ENCODE measurements around the gene LTBP3.

Gene LTBP3

GRCh38 chr11:65506772-65507505, 51.2 kb downstream of the LTBP3 start:
- DNase-seq (ENCODE audit: low read depth), result no peak
- no peak overlapping the region for H3K4me3 ChIP-seq (ENCODE audit: low read depth, low read length)
- TF ChIP-seq CTCF (IDR thresholded peaks at IDR 0.05; ENCODE audit: low read depth, low read length), result no peak
- TF ChIP-seq MYC (IDR thresholded peaks at IDR 0.05; ENCODE audit: low read depth, low read length), result 0 out of 2 replicates have a peak, but pooled peaks have one; percentile 13
- peak; percentile 59 for TF ChIP-seq POLR2A (IDR thresholded peaks at IDR 0.05; ENCODE audit: extremely low read depth, insufficient read length)
- TF ChIP-seq MAX (IDR thresholded peaks at IDR 0.05; ENCODE audit: low read depth, low read length), result no peak

GRCh38 chr11:65506290-65506771, 51.8 kb downstream of the LTBP3 start:
- peak; percentile 75 for DNase-seq (ENCODE audit: low read depth)
- no peak for TF ChIP-seq MAX (IDR thresholded peaks at IDR 0.05; ENCODE audit: low read depth, low read length)
- TF ChIP-seq MYC (IDR thresholded peaks at IDR 0.05; ENCODE audit: low read depth, low read length), result no peak
- TF ChIP-seq POLR2A (IDR thresholded peaks at IDR 0.05; ENCODE audit: extremely low read depth, insufficient read length), result no peak
- no peak for TF ChIP-seq CTCF (IDR thresholded peaks at IDR 0.05; ENCODE audit: low read depth, low read length)
- peak overlapping the region; percentile 87 for H3K4me3 ChIP-seq (ENCODE audit: low read depth, low read length)

GRCh38 chr11:65505466-65506289, 52.5 kb downstream of the LTBP3 start:
- H3K4me3 ChIP-seq (ENCODE audit: low read depth, low read length), result peak overlapping the region; percentile 87
- TF ChIP-seq MAX (IDR thresholded peaks at IDR 0.05; ENCODE audit: low read depth, low read length) (no peak), MYC (IDR thresholded peaks at IDR 0.05; ENCODE audit: low read depth, low read length) (no peak), CTCF (IDR thresholded peaks at IDR 0.05; ENCODE audit: low read depth, low read length) (no peak), POLR2A (IDR thresholded peaks at IDR 0.05; ENCODE audit: extremely low read depth, insufficient read length) (no peak)
- peak; percentile 38 for DNase-seq (ENCODE audit: low read depth)

- peak overlapping the region; percentile 87 for H3K4me3 ChIP-seq (ENCODE audit: low read depth, low read length)
- DNase-seq (ENCODE audit: low read depth), result peak; percentile 16
- peak; percentile 11 for TF ChIP-seq POLR2A (IDR thresholded peaks at IDR 0.05; ENCODE audit: extremely low read depth, insufficient read length)
- no peak for TF ChIP-seq CTCF (IDR thresholded peaks at IDR 0.05; ENCODE audit: low read depth, low read length)
Measured at GRCh38 chr11:65504674-65505465, 53.3 kb downstream of the LTBP3 start.

- H3K4me3 ChIP-seq (ENCODE audit: low read depth, low read length), result peak overlapping the region; percentile 87
- DNase-seq (ENCODE audit: low read depth), result peak; percentile 39
- TF ChIP-seq POLR2A (IDR thresholded peaks at IDR 0.05; ENCODE audit: extremely low read depth, insufficient read length), result no peak
- no peak for TF ChIP-seq MAX (IDR thresholded peaks at IDR 0.05; ENCODE audit: low read depth, low read length)
Measured at GRCh38 chr11:65503949-65504673, 54.0 kb downstream of the LTBP3 start.
